ENCODE measurements around the gene PPP1R11.

The PPP1R11 gene

GRCh38 chr6:30101444-30102413 lies 34.7 kb downstream of the PPP1R11 start:
- H3K9ac ChIP-seq: peak overlapping the region; percentile 45; the same call in 1 of the 2 replicates

GRCh38 chr6:30102414-30102969 lies 35.5 kb downstream of the PPP1R11 start:
- no peaks in the 10 kb centered on the region for H3K36me3 ChIP-seq (ENCODE audit: insufficient read depth)
- H3K79me2 ChIP-seq (ENCODE audit: insufficient read depth, low read depth): no peaks in the 10 kb centered on the region
- peak overlapping the region; percentile 85 for H3K4me2 ChIP-seq
- TF ChIP-seq, protein P1, sequence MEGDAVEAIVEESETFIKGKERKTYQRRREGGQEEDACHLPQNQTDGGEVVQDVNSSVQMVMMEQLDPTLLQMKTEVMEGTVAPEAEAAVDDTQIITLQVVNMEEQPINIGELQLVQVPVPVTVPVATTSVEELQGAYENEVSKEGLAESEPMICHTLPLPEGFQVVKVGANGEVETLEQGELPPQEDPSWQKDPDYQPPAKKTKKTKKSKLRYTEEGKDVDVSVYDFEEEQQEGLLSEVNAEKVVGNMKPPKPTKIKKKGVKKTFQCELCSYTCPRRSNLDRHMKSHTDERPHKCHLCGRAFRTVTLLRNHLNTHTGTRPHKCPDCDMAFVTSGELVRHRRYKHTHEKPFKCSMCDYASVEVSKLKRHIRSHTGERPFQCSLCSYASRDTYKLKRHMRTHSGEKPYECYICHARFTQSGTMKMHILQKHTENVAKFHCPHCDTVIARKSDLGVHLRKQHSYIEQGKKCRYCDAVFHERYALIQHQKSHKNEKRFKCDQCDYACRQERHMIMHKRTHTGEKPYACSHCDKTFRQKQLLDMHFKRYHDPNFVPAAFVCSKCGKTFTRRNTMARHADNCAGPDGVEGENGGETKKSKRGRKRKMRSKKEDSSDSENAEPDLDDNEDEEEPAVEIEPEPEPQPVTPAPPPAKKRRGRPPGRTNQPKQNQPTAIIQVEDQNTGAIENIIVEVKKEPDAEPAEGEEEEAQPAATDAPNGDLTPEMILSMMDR (conservative IDR thresholded peaks at IDR 0.05; ENCODE audit: low read depth, low read length): no peak
- no peak overlapping the region for H3K9ac ChIP-seq
- H3K4me3 ChIP-seq (IDR thresholded peaks at IDR 0.05; ENCODE audit: insufficient read depth, low read depth, low read length): no peak overlapping the region
- H3K27ac ChIP-seq: peak overlapping the region; percentile 4; the same call in 1 of the 2 replicates
- H4K20me1 ChIP-seq (ENCODE audit: insufficient read depth): no peaks in the 10 kb centered on the region
- H3K4me1 ChIP-seq (ENCODE audit: low read depth, poor library complexity, severe bottlenecking): peaks cover 37% of the 10 kb centered on the region
- peaks cover 25% of the 10 kb centered on the region; the same call in 1 of the 2 replicates for H3K27me3 ChIP-seq (ENCODE audit: insufficient read depth, low read depth)
- H2AFZ ChIP-seq (ENCODE audit: low read depth): peak overlapping the region; percentile 84

More at GRCh38 chr6:30101444-30102413, 34.7 kb downstream of the PPP1R11 start:
- Histone ChIP-seq H3K27me3 (ENCODE audit: insufficient read depth, low read depth) (peaks cover 25% of the 10 kb centered on the region; the same call in 1 of the 2 replicates), H3K36me3 (ENCODE audit: insufficient read depth) (no peaks in the 10 kb centered on the region), H2AFZ (ENCODE audit: low read depth) (peak overlapping the region; percentile 84), H3K4me2 (peak overlapping the region; percentile 85), H3K4me1 (ENCODE audit: low read depth, poor library complexity, severe bottlenecking) (peaks cover 37% of the 10 kb centered on the region), H3K4me3 (IDR thresholded peaks at IDR 0.05; ENCODE audit: insufficient read depth, low read depth, low read length) (no peak overlapping the region), H3K79me2 (ENCODE audit: insufficient read depth, low read depth) (no peaks in the 10 kb centered on the region), H4K20me1 (ENCODE audit: insufficient read depth) (no peaks in the 10 kb centered on the region), H3K27ac (no peak overlapping the region)
- TF ChIP-seq, protein P1 (conservative IDR thresholded peaks at IDR 0.05; ENCODE audit: low read depth, low read length): no peak

DNA sequence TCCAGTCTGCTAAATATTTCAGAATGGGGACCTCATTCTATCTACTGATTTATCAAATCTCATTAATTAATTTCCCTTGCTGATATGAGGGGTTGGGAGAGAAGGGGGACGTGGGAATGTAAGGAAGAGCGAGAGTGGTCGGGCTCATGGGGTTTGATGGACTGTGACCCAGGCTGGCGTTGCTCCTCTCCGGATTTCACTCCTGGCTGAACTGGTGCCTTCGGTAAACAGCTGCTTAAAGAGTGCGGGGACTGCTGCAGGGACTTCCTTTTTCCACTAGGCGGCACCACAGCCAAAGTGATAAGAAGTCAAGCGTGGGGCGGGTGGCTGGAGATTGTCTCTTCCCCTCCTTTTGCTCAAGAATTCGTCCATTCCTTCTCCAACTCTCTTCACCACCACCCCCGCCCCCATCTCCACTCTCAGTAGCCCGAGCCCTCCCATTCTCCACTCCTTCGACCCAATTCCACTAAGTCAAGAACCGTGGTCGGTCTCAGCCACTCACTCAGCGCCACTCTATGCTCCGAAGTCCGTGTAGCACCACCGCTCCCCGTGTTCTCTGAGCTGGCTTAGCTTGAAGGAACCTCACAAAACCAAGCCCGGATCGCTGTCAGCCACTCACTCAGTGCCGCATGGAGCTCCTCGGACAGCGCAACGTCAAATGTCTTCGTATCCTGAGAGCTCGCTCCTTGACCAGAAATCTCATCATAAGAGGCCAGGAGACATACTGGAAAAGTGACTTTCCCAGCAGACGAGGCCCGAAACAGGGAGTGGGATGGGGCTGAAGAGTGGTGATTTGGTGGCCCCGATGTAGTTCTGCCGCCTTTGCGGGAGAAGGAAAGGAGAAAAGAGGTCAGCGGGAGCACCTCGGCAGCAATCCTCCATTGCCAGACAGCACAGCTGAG lies 36.2 kb downstream of the PPP1R11 start:
- Histone ChIP-seq H3K27ac (peak overlapping the region; percentile 4; the same call in 1 of the 2 replicates), H3K36me3 (ENCODE audit: insufficient read depth) (no peaks in the 10 kb centered on the region), H3K79me2 (ENCODE audit: insufficient read depth, low read depth) (no peaks in the 10 kb centered on the region), H4K20me1 (ENCODE audit: insufficient read depth) (no peaks in the 10 kb centered on the region), H3K27me3 (ENCODE audit: insufficient read depth, low read depth) (peaks cover 25% of the 10 kb centered on the region; the same call in 1 of the 2 replicates), H3K4me2 (peak overlapping the region; percentile 85), H3K9ac (peak overlapping the region; percentile 18; the same call in 1 of the 2 replicates), H3K4me1 (ENCODE audit: low read depth, poor library complexity, severe bottlenecking) (peaks cover 42% of the 10 kb centered on the region), H2AFZ (ENCODE audit: low read depth) (peak overlapping the region; percentile 84), H3K4me3 (IDR thresholded peaks at IDR 0.05; ENCODE audit: insufficient read depth, low read depth, low read length) (no peak overlapping the region)
- TF ChIP-seq, protein P1 (conservative IDR thresholded peaks at IDR 0.05; ENCODE audit: low read depth, low read length): peak; percentile 91

GRCh38 chr6:30103872-30104179 lies 36.8 kb downstream of the PPP1R11 start:
- Histone ChIP-seq H3K27me3 (ENCODE audit: insufficient read depth, low read depth) (peaks cover 25% of the 10 kb centered on the region; the same call in 1 of the 2 replicates), H3K27ac (no peak overlapping the region), H3K9ac (no peak overlapping the region; the same call in 1 of the 2 replicates), H3K4me3 (IDR thresholded peaks at IDR 0.05; ENCODE audit: insufficient read depth, low read depth, low read length) (no peak overlapping the region), H3K4me2 (peak overlapping the region; percentile 85), H3K4me1 (ENCODE audit: low read depth, poor library complexity, severe bottlenecking) (peaks cover 42% of the 10 kb centered on the region), H4K20me1 (ENCODE audit: insufficient read depth) (no peaks in the 10 kb centered on the region), H3K36me3 (ENCODE audit: insufficient read depth) (no peaks in the 10 kb centered on the region), H3K79me2 (ENCODE audit: insufficient read depth, low read depth) (no peaks in the 10 kb centered on the region), H2AFZ (ENCODE audit: low read depth) (peak overlapping the region; percentile 84)
- TF ChIP-seq, protein P1 (conservative IDR thresholded peaks at IDR 0.05; ENCODE audit: low read depth, low read length): no peak

Data from KMS-11 (cell line).